Dermis microvascular lymphatic vessel endothelial cell (primary cell): ENCODE results near the gene STK32B. TPM values are rescaled to one million over a fixed set of nuclear protein-coding genes. Genes with fewer than 3 reads are reported as not detected.

ENCODE experiments used
- DNase-seq, 2 donors: peaks; one replicate each; pipeline versions ENCODE4 v3.0.0 to v3.0.0-alpha.2; 2010; ENCODE audit warnings: low read depth in 2 of 2
- total RNA-seq: library from RNA; depleted of rRNA; stranded (reverse); fragments of >200 nt; gene quantifications from 2 replicates; pipeline ENCODE4 v1.2.1, GENCODE V29; 2014

STK32B gene
- total RNA-seq, 1 donor from 2014 or later, result 23.1 TPM

DNA sequence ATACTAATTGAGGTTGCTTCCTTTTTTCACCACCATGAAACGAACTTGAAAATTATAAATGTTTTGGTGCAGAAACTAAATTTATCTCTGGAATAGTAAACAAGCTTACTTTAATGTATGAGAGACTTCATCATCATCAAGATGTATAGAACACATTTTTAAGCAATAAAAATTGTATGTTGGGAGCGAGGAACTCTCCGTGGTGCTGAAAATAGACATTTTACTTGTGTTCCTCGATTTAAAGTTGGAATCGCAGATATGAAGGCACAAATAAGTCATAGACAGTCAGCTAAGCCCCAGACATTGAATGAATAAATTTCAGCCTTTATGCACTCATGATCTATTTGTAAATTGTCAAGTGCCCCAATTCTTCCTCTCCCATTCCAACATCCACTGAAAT, 310.7 kb downstream of the STK32B start:
- DNase-seq, result peak in 1 of 2 donors; percentile 49

- no peak for DNase-seq
Measured at GRCh38 chr4:5364406-5364805, 313.1 kb downstream of the STK32B start.

DNA sequence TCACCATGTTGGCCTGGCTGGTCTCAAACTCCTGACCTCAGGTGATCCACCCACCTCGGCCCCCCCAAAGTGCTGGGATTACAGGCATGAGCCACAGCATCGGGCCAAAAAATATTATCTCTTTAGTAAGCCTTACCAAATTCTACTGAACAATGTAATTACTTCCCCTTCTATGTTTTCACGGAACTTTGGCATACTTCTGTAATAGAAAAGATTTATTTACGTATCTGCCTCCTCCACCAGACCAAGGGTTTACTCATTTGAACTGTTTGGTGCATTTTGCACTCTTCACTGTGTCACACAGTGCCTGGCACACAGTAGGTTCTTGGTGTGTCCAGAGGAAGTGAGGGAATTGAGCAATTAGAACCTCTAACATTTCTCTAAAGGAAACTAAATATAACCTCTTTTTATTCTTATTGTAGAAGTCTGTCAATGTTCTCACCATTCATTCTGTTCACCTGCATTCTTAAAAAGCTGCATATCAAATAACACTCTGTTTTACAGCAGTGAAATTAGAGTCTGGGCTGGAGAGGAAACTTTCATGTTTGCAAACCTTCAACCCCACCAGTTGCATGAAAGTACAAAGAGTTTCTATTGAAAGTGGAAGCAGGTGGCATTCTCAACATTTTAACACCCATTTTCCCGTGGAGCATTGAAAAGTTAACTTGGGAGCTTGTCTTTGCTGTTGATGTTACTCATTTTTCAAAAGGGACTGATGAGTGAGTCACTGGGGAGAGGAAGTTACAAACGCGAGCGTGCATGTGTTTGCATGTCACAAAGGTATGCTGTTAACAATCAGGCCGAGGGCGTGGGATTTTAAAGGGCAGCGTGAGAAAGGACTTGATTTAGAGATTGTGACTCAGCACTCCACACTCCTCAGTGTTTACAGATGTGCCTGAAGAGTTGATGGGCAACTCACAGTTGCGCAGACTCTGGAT, 314.1 kb downstream of the STK32B start:
- DNase-seq, result peak; percentile 99 to 100

DNA sequence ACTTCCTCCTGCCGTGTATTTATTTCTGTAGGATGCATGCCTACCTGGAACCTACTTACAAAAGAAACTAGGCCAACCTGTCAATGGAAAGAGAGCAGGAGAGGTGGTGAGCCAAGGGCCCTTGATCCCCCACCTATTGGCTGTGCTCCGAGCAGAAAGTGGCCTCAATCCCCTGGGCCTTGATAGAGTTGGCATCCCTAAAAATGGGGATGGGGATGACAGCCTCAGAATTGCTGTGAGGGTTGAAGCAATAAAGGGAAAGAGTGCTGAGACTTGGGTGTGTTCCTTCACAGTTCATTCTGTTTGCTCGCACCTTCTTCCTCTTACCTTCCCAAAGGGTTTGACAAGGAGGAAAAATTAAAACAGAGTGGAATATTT, 314.7 kb downstream of the STK32B start:
- no peak for DNase-seq

DNA sequence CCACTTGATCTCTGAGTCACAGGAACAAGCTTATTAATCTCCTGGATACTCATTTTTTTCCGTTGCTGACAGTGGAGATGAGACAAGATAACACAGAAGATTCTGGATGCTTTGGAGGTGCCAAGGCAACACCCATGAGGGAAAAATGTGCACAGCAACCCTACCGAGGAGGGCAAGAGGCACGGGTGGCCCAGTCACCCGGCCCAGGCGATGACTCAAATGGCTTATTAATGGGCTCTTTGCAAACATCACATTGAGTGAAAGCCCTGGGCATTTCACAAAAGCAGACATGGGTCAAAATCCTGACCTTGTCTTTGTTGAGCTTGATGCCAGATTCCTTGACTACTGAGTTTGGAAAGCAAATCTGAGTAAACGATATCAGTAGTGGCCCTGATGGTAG, 315.1 kb downstream of the STK32B start:
- peak; percentile 88 to 96 for DNase-seq

GRCh38 chr4:5368426-5368825, 317.1 kb downstream of the STK32B start:
- DNase-seq, result no peak

- DNase-seq, result peak in 1 of 2 donors; percentile 33
Measured at GRCh38 chr4:5370286-5370685, 319.0 kb downstream of the STK32B start.

GRCh38 chr4:5371415-5372190, 320.3 kb downstream of the STK32B start:
- peak in 1 of 2 donors; percentile 42 for DNase-seq

- DNase-seq, result no peak
Measured at GRCh38 chr4:5372198-5372597, 320.9 kb downstream of the STK32B start.

- no peak for DNase-seq
Measured at GRCh38 chr4:5373327-5373726, 322.0 kb downstream of the STK32B start.

DNA sequence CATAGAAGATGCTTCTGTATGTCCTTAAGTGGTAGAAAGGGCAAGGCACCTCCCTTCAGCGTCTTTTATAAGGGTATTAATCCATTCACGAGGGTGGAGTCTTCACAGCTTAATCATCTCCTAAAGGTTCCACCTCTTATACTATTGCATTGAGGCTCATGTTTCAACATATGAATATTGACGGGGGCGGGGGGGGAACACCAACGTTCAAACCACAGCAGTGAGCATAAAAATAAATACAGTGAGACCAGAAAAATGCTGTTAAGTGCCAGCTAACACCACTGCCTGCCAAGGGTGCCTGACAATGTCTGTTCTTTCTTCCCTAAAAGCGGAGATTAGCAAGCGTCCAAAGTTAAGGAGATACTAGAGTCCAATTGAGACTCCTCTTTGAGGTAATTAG, 323.3 kb downstream of the STK32B start:
- DNase-seq, result no peak

DNA sequence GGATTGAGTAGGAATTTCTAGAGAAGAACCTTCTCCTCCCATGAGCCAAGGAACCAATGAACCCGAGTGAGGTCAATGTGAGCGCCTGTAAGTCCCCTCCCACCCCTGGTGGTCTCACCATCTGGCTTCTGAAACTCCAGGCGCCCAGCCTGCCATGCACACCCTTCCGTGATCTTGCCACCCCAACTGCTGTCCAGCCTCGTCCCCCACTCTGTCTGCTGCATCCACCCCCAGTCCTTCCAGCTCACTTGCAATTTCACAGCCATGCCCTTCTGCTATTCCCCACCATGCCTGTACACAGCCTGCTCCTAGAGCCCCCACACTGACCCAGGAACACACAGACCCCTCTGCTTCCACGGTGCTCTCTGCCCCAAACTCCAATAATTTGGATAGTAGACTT, 323.7 kb downstream of the STK32B start:
- DNase-seq, result no peak

- no peak for DNase-seq
Measured at GRCh38 chr4:5376015-5376414, 324.7 kb downstream of the STK32B start.

DNA sequence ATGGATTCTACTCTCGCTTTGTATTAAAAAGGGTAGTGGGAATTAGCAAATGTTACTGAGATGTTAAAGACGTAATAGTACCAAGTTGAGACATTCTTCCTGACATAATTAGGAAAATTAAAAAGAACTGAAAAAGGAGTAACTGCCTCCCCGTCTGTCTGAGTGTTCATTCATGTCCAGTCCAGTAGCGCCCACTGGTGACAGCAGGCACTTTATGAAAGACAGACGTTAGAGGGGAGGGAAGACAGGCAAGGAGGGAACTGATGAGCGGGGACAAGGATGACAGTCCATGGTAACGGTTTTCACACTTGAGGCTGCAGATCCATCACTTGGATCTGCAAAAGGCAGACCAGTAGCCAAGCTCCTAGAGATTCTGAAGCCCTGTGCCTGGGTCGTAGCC, 326.7 kb downstream of the STK32B start:
- peak; percentile 44 to 70 for DNase-seq

- DNase-seq, result no peak
Measured at GRCh38 chr4:5379895-5380294, 328.6 kb downstream of the STK32B start.

- DNase-seq, result peak in 1 of 2 donors; percentile 37
Measured at GRCh38 chr4:5381961-5382441, 330.7 kb downstream of the STK32B start.

- DNase-seq, result no peak
Measured at GRCh38 chr4:5383191-5383980, 332.1 kb downstream of the STK32B start.

DNA sequence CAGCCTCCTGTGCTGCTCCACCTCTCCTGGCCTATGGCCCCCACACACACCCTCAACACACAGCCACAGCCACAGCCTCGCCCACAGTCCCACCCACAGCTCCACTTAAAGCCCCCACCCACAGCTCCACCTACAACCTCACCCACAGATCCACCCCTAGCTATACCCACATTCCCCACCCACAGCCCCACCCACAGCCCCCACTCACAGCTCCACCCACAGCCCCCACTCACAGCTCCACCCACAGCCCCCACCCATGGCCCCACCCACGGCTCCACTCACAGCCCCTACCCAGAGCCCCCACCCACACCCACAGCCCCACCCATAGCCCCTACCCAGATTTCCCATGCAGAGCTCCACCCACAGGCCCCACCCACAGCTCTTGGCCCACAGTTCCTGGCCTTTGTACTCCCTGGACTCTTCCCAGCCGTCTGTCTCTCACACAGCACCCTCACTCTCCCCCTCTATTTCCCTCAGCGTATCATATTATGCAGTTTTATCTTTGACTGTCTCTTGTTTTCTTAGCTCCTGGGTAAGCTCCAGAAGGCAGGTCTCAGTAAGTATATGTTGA, 334.5 kb downstream of the STK32B start:
- DNase-seq, result no peak

- no peak for DNase-seq
Measured at GRCh38 chr4:5386921-5387320, 335.6 kb downstream of the STK32B start.

- DNase-seq, result no peak
Measured at GRCh38 chr4:5387457-5387856, 336.2 kb downstream of the STK32B start.

DNA sequence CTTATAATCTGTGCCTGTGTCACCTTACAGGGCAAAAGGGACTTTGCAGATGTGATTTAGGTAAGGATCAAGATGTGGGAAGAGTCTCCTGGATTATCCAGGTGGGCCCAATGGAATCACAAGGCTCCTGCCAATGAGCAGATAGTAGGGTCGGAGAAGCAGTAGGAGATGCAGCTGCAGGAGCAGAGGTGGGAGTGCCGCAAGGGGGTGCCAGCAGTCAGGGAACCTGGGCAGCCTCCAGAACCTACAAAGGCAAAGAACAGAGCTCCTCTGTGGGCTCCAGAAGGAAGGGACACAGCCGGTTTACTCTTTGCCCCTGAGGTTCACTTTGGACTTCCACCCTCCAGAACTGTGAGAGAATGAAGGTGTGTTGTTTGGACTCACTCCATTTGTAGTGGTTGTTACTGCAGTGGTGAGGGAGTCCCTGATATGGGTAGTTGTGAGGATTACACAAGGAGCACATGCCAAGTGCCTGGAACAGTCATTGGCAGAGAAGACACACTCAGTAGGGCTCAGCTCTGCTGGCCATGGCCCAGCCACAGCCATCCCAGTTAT, 338.6 kb downstream of the STK32B start:
- no peak for DNase-seq
